Measurements from ENCODE around the gene MACROH2A1.

Gene MACROH2A1

GRCh38 chr5:135432113-135432512 lies 33.1 kb upstream of the MACROH2A1 start:
- no peaks in the 10 kb centered on the region for H3K27me3 ChIP-seq (ENCODE audit: insufficient read depth, poor library complexity, severe bottlenecking)
- TF ChIP-seq GABPA (IDR thresholded peaks at IDR 0.05; ENCODE audit: low read depth), result no peak
- no peak for TF ChIP-seq SPI1 (IDR thresholded peaks at IDR 0.05; ENCODE audit: borderline replicate concordance, low read depth)
- TF ChIP-seq POLR2AphosphoS5 (IDR thresholded peaks at IDR 0.05; ENCODE audit: low read depth), result no peak
- no peak for TF ChIP-seq CTCF (IDR thresholded peaks at IDR 0.05; ENCODE audit: insufficient read depth, low read length)
- no peak for TF ChIP-seq REST (IDR thresholded peaks at IDR 0.05; ENCODE audit: insufficient replicate concordance, low read depth)
- DNase-seq (ENCODE audit: low read depth in 1 of 2, low spot score in 1 of 2), result no peak
- H3K4me3 ChIP-seq (replicated peaks; ENCODE audit: insufficient read depth, low read length), result no peak overlapping the region
- no peak overlapping the region for H3K27ac ChIP-seq (replicated peaks)

- Histone ChIP-seq H3K27me3 (ENCODE audit: insufficient read depth, poor library complexity, severe bottlenecking) (no peaks in the 10 kb centered on the region), H3K27ac (replicated peaks) (no peak overlapping the region), H3K4me3 (replicated peaks; ENCODE audit: insufficient read depth, low read length) (no peak overlapping the region)
- DNase-seq (ENCODE audit: low read depth in 1 of 2, low spot score in 1 of 2), result no peak
- TF ChIP-seq CTCF (IDR thresholded peaks at IDR 0.05; ENCODE audit: insufficient read depth, low read length) (no peak), POLR2AphosphoS5 (IDR thresholded peaks at IDR 0.05; ENCODE audit: low read depth) (no peak), REST (IDR thresholded peaks at IDR 0.05; ENCODE audit: insufficient replicate concordance, low read depth) (no peak), GABPA (IDR thresholded peaks at IDR 0.05; ENCODE audit: low read depth) (no peak), SPI1 (IDR thresholded peaks at IDR 0.05; ENCODE audit: borderline replicate concordance, low read depth) (no peak)
Observed at GRCh38 chr5:135430135-135430437, 31.1 kb upstream of the MACROH2A1 start.

- no peak overlapping the region for H3K4me3 ChIP-seq (replicated peaks; ENCODE audit: insufficient read depth, low read length)
- H3K27me3 ChIP-seq (ENCODE audit: insufficient read depth, poor library complexity, severe bottlenecking), result no peaks in the 10 kb centered on the region
- TF ChIP-seq GABPA (IDR thresholded peaks at IDR 0.05; ENCODE audit: low read depth) (no peak), SPI1 (IDR thresholded peaks at IDR 0.05; ENCODE audit: borderline replicate concordance, low read depth) (no peak), REST (IDR thresholded peaks at IDR 0.05; ENCODE audit: insufficient replicate concordance, low read depth) (no peak), POLR2AphosphoS5 (IDR thresholded peaks at IDR 0.05; ENCODE audit: low read depth) (no peak), CTCF (IDR thresholded peaks at IDR 0.05; ENCODE audit: insufficient read depth, low read length) (no peak)
- DNase-seq (ENCODE audit: low read depth in 1 of 2, low spot score in 1 of 2), result no peak
- H3K27ac ChIP-seq (replicated peaks), result no peak overlapping the region
Observed at GRCh38 chr5:135429301-135430134, 30.5 kb upstream of the MACROH2A1 start.
